HEK293 (cell line): ENCODE data around the gene CAPN15.
"Not testable (repeated sequence)": the region's sequence is repeated elsewhere in the genome, so short reads cannot be mapped to it uniquely, and the experiment has no call there.

Source experiments
- CTCF ChIP-seq: fragments of 450-650 bp; formaldehyde crosslinking; IDR thresholded peaks from 2 replicates; pipeline ENCODE4 v1.5.1; 2016; ENCODE audit warnings: missing biosample characterization, missing genetic modification characterization
- ELK4 ChIP-seq: IDR thresholded peaks from 2 replicates; pipeline ENCODE4 v1.6.1; 2011; ENCODE audit warnings: mild to moderate bottlenecking, low read depth, low read length, borderline replicate concordance
- ZNF174 ChIP-seq: fragments of 450-650 bp; formaldehyde crosslinking; IDR thresholded peaks from 2 replicates; pipeline ENCODE4 v1.5.0; 2017; ENCODE audit warnings: missing biosample characterization, mild to moderate bottlenecking, missing genetic modification characterization
- ZNF362 ChIP-seq: fragments of 450-650 bp; formaldehyde crosslinking; IDR thresholded peaks from 2 replicates; pipeline ENCODE4 v1.5.1; 2016; ENCODE audit warnings: missing biosample characterization, missing genetic modification characterization
- ZNF701 ChIP-seq: fragments of 450-650 bp; formaldehyde crosslinking; IDR thresholded peaks from 2 replicates; pipeline ENCODE4 v1.5.1; 2016; ENCODE audit warnings: missing biosample characterization, missing genetic modification characterization
- ZNF747 ChIP-seq: fragments of 450-650 bp; formaldehyde crosslinking; IDR thresholded peaks from 2 replicates; pipeline ENCODE4 v1.5.1; 2016; ENCODE audit warnings: missing biosample characterization, missing genetic modification characterization

GRCh38 chr16:494676-495075 lies 32.8 kb upstream of the CAPN15 start:
- TF ChIP-seq ZNF701; ZNF747; ZNF174; ELK4; CTCF (tag by site-specific recombination); ZNF362 (tag by site-specific recombination): not testable (repeated sequence)
